Ishikawa (cell line): ENCODE results near the gene GCN1.

Source experiments
- CEBPB ChIP-seq: IDR thresholded peaks from 2 replicates; pipeline ENCODE4 v1.6.1; 2012
- CREB1 ChIP-seq: IDR thresholded peaks from 2 replicates; pipeline ENCODE4 v1.6.1; 2012; ENCODE audit warnings: low read depth
- EGR1 ChIP-seq: IDR thresholded peaks from 2 replicates; pipeline ENCODE4 v1.6.1; 2012
- EP300 ChIP-seq: IDR thresholded peaks from 2 replicates; pipeline ENCODE4 v1.6.1; 2012; ENCODE audit warnings: borderline replicate concordance
- FOXM1 ChIP-seq: IDR thresholded peaks from 2 replicates; pipeline ENCODE4 v1.6.1; 2012; ENCODE audit warnings: low read depth, borderline replicate concordance
- MAX ChIP-seq: IDR thresholded peaks from 2 replicates; pipeline ENCODE4 v1.6.1; 2012
- NFIC ChIP-seq: IDR thresholded peaks from 2 replicates; pipeline ENCODE4 v1.6.1; 2012
- RAD21 ChIP-seq: IDR thresholded peaks from 2 replicates; pipeline ENCODE4 v1.6.1; 2012; ENCODE audit warnings: low read depth
- REST ChIP-seq: IDR thresholded peaks from 2 replicates; pipeline ENCODE4 v1.6.1; 2012; ENCODE audit warnings: low read depth, mild to moderate bottlenecking
- TAF1 ChIP-seq: IDR thresholded peaks from 2 replicates; pipeline ENCODE4 v1.6.1; 2012; ENCODE audit warnings: low read depth, mild to moderate bottlenecking
- TCF12 ChIP-seq: IDR thresholded peaks from 2 replicates; pipeline ENCODE4 v1.6.1; 2012; ENCODE audit warnings: low read depth
- TEAD4 ChIP-seq: IDR thresholded peaks from 2 replicates; pipeline ENCODE4 v1.6.1; 2012
- USF1 ChIP-seq: IDR thresholded peaks from 2 replicates; pipeline ENCODE4 v1.6.1; 2012
- YY1 ChIP-seq: IDR thresholded peaks from 2 replicates; pipeline ENCODE4 v1.6.1; 2012; ENCODE audit warnings: low read depth
- ZBTB7A ChIP-seq: IDR thresholded peaks from 2 replicates; pipeline ENCODE4 v1.6.1; 2012; ENCODE audit warnings: low read depth

Gene GCN1

GRCh38 chr12:120136093-120136770, 58.3 kb downstream of the GCN1 start:
- TF ChIP-seq ZBTB7A (no peak), NFIC (no peak), CEBPB (no peak), TEAD4 (no peak), YY1 (no peak), FOXM1 (no peak), CREB1 (no peak), EGR1 (no peak), USF1 (no peak), TAF1 (no peak), TCF12 (no peak), EP300 (no peak), REST (no peak), MAX (no peak)

- TF ChIP-seq USF1 (no peak), MAX (no peak), EP300 (no peak), RAD21 (no peak), EGR1 (no peak), YY1 (no peak), REST (no peak), ZBTB7A (no peak), TAF1 (no peak), TCF12 (no peak), NFIC (no peak), FOXM1 (no peak), TEAD4 (no peak)
Measured at GRCh38 chr12:120134307-120134980, 60.1 kb downstream of the GCN1 start.

GRCh38 chr12:120132863-120133385, 61.6 kb downstream of the GCN1 start:
- TF ChIP-seq USF1 (no peak), CREB1 (no peak), MAX (no peak)

GRCh38 chr12:120132054-120132836, 62.3 kb downstream of the GCN1 start:
- TF ChIP-seq TCF12 (no peak), REST (no peak), USF1 (no peak), EP300 (no peak), ZBTB7A (no peak)
